Chondrocyte (in vitro differentiated cells): ENCODE measurements around the gene HIVEP1. TPM values are rescaled to one million over a fixed set of nuclear protein-coding genes. Genes with fewer than 3 reads are reported as not detected.

ENCODE experiments used
- DNase-seq: peaks from one replicate; pipeline ENCODE4 v3.0.0; 2021; ENCODE audit warnings: mixed read lengths, low spot score
- H3K27ac Mint-ChIP-seq: one replicate; pipeline ENCODE4 v1.8.0; 2021; ENCODE audit warnings: mild to moderate bottlenecking, moderate library complexity, mixed read lengths; ENCODE audit not compliant: unreplicated experiment
- H3K27me3 Mint-ChIP-seq: 2 replicates; pipeline ENCODE4 v1.8.0; 2021; ENCODE audit warnings: low read depth, mixed read lengths
- H3K36me3 Mint-ChIP-seq: 2 replicates; pipeline ENCODE4 v1.8.0; 2021; ENCODE audit warnings: low read depth, mixed read lengths
- H3K4me1 Mint-ChIP-seq: 2 replicates; pipeline ENCODE4 v1.8.0; 2021; ENCODE audit warnings: low read depth, mild to moderate bottlenecking, mixed read lengths
- H3K4me3 Mint-ChIP-seq: one replicate; pipeline ENCODE4 v1.8.0; 2021; ENCODE audit warnings: mild to moderate bottlenecking, moderate library complexity, mixed read lengths; ENCODE audit not compliant: unreplicated experiment
- H3K9me3 Mint-ChIP-seq: 2 replicates; pipeline ENCODE4 v1.8.0; 2021; ENCODE audit warnings: low read depth, mixed read lengths
- total RNA-seq: library from RNA; stranded (reverse); gene quantifications from 3 replicates; pipeline ENCODE4 v1.2.1, GENCODE V29; 2021
- TF ChIP-seq, protein P1 (sequence below): fragments of 200-600 bp; sonication (generic); IDR thresholded peaks from 2 replicates; pipeline ENCODE4 v1.5.0; 2021; ENCODE audit warnings: antibody characterized with exemption, mild to moderate bottlenecking, moderate library complexity

The HIVEP1 gene
- total RNA-seq, 1 donor from 2014 or later = 49.7 TPM

GRCh38 chr6:12189150-12189549, 177.0 kb downstream of the HIVEP1 start:
- no peak overlapping the region for H3K4me3 Mint-ChIP-seq
- DNase-seq = no peak
- H3K36me3 Mint-ChIP-seq = no peaks in the 10 kb centered on the region
- no peak overlapping the region for H3K27ac Mint-ChIP-seq
- no peaks in the 10 kb centered on the region for H3K27me3 Mint-ChIP-seq
- H3K4me1 Mint-ChIP-seq = peaks cover 11% of the 10 kb centered on the region
- TF ChIP-seq, protein P1, sequence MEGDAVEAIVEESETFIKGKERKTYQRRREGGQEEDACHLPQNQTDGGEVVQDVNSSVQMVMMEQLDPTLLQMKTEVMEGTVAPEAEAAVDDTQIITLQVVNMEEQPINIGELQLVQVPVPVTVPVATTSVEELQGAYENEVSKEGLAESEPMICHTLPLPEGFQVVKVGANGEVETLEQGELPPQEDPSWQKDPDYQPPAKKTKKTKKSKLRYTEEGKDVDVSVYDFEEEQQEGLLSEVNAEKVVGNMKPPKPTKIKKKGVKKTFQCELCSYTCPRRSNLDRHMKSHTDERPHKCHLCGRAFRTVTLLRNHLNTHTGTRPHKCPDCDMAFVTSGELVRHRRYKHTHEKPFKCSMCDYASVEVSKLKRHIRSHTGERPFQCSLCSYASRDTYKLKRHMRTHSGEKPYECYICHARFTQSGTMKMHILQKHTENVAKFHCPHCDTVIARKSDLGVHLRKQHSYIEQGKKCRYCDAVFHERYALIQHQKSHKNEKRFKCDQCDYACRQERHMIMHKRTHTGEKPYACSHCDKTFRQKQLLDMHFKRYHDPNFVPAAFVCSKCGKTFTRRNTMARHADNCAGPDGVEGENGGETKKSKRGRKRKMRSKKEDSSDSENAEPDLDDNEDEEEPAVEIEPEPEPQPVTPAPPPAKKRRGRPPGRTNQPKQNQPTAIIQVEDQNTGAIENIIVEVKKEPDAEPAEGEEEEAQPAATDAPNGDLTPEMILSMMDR = no peak
- peaks cover 2% of the 10 kb centered on the region for H3K9me3 Mint-ChIP-seq

DNA sequence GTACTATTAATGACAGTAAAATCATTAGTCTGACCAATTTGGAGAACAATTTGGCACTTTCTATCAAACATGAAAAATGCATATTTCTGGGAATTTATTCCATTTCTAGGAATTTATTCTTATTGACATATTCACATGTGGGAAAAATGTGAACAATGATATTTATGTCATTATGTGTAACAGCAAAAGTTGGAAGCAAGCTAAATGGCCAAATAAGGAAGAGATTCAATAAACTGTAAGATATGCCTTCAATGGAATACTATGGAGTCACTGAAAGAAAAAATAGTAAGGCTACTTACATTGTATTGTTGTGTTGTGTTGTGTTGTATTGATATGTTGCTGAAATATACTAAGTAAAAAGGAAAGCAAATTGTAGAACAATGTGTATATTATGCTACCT, 177.5 kb downstream of the HIVEP1 start:
- no peaks in the 10 kb centered on the region for H3K27me3 Mint-ChIP-seq
- no peaks in the 10 kb centered on the region for H3K36me3 Mint-ChIP-seq
- H3K27ac Mint-ChIP-seq = no peak overlapping the region
- peaks cover 11% of the 10 kb centered on the region for H3K4me1 Mint-ChIP-seq
- TF ChIP-seq, protein P1 = no peak
- DNase-seq = no peak
- H3K9me3 Mint-ChIP-seq = no peaks in the 10 kb centered on the region
- H3K4me3 Mint-ChIP-seq = no peak overlapping the region

DNA sequence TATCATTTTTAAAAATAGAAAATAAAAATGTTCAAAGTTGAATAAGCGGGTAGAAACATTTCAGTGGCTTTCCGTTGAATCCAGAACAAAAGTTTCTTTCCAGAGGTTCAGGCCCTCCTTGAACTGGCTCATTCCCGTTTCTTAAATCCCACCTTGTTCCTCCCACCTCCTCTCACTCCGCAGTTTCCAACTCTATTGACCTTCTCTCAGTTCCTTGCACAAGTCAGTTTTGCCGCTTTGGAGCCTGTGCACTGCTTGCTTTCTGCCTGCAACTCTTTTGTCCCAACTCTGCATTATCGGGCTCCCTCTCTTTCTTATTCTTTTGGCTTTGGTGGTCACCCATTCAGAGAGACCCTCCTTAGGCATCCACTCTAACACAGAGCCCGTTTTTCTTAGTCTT, 178.1 kb downstream of the HIVEP1 start:
- Mint-ChIP-seq H3K27me3 (no peaks in the 10 kb centered on the region), H3K27ac (no peak overlapping the region), H3K4me1 (peaks cover 11% of the 10 kb centered on the region), H3K4me3 (no peak overlapping the region), H3K36me3 (no peaks in the 10 kb centered on the region), H3K9me3 (no peaks in the 10 kb centered on the region)
- DNase-seq = no peak
- TF ChIP-seq, protein P1 = no peak

DNA sequence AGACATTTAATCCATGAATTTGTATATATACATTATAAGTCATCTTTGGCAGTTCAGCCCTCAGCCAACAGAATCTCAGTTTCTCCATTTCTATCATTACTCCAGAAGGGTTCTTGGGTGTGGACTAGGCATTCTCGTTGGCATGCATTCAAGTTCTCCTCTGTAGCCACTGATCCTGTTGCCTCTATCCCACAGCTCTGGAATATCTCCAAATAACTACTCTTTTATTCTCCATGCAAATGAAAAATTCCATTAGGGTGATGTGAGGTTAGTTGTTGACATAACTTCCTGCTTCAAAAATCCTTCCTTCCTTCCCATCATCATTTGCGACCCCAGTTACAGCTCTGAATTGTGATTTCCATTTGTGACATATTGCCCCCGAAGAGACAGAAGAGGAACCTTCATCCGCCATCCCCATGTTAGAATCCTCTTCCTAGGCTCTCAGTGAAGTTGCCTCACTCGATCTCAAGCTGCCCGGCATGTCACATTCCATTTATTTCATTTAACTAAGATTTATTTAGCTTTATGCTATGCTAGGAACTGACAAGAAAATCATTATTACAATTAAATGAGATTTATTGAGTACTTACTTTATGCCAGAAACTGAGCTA, 184.3 kb downstream of the HIVEP1 start:
- H3K36me3 Mint-ChIP-seq = no peaks in the 10 kb centered on the region
- TF ChIP-seq, protein P1 = no peak
- H3K27ac Mint-ChIP-seq = no peak overlapping the region
- H3K9me3 Mint-ChIP-seq = no peaks in the 10 kb centered on the region
- no peaks in the 10 kb centered on the region for H3K27me3 Mint-ChIP-seq
- DNase-seq = no peak
- H3K4me1 Mint-ChIP-seq = peaks cover 17% of the 10 kb centered on the region
- H3K4me3 Mint-ChIP-seq = no peak overlapping the region

DNA sequence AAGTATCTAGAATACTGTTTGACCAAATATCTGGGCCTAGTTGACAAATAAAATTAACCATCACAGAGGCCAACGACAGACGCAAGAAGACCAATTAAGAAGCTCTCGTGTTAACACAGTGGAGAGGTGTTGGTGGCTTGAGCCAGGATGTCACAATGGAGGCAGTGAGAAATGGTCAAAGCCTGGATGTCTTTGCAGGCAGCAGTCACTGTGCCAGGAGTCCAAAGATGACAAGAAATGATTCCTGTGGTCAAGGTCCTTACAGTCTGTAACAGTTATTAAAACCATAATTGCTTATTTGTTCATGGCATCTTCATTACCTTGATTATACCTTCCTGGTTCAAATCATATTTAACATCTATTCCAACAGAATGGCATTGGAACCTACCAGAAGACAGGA, 186.7 kb downstream of the HIVEP1 start:
- no peaks in the 10 kb centered on the region for H3K27me3 Mint-ChIP-seq
- TF ChIP-seq, protein P1 = no peak
- no peaks in the 10 kb centered on the region for H3K36me3 Mint-ChIP-seq

More for the DNA sequence above, 186.7 kb downstream of the HIVEP1 start:
- H3K27ac Mint-ChIP-seq = no peak overlapping the region
- peaks cover 35% of the 10 kb centered on the region for H3K4me1 Mint-ChIP-seq
- H3K4me3 Mint-ChIP-seq = no peak overlapping the region
- H3K9me3 Mint-ChIP-seq = no peaks in the 10 kb centered on the region
- no peak for DNase-seq
